Measurements from ENCODE around the gene ACHE.
"Not testable (repeated sequence)": the region's sequence is repeated elsewhere in the genome, so short reads cannot be mapped to it uniquely, and the experiment has no call there.

The ACHE gene

GRCh38 chr7:100861616-100861985, 34.1 kb downstream of the ACHE start:
- no peak for DNase-seq (ENCODE audit: low spot score)

DNA sequence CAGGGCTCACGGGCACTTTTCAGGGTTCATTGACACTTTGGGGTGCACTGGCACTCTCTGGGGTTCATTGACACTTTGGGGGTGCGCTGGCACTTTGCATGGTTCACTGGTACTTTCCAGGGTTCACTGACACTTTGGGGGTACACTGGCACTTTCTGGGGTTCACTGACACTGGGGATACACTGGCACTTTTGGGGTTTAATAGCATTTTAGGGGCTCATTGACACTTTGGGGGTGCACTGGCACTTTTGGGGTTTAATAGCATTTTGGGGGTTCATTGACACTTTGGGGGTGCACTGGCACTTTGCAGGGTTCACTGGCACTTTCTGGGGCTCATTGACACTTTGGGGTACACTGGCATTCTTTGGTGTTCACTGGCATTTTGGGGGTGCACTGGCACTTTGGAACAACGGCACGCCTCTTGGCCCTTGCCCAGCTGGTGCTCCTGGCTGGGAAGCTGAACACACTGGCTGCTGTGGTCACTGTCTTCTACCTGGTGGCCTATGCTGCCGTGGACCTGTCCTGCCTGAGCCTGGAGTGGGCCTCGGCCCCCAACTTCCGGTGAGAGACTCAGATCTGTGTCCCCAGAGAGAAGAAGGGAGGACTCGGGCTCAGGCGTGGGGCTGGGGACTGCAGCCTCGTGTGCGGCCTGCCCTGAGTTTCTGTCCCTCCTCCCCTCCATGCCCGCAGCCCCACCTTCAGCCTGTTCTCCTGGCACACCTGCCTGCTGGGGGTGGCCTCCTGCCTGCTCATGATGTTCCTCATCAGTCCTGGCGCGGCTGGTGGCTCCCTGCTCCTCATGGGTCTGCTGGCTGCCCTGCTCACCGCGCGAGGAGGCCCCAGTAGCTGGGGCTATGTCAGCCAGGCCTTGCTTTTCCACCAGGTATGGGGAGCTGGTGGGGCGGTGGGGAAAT, 34.7 kb downstream of the ACHE start:
- DNase-seq (ENCODE audit: low spot score), result no peak

DNA sequence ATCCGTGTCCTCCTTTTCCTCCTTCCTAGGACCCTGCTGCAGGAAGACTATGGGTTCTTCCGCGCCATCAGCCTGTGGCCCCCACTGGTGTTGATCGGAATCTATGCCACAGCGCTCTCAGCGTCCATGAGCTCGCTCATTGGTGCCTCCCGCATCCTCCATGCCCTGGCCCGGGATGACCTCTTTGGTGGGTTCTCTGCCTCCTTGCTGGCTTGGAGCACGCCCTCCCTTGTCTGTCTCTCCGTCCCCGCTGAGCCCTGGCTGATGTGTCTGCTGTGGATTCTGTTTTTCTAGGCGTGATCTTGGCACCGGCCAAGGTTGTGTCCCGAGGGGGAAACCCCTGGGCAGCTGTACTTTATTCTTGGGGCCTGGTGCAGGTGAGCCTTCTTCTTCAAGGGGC, 35.8 kb downstream of the ACHE start:
- no peak for DNase-seq (ENCODE audit: low spot score)

GRCh38 chr7:100856871-100857282, 38.8 kb downstream of the ACHE start:
- no peak for DNase-seq (ENCODE audit: low spot score)

- DNase-seq (ENCODE audit: low spot score), result no peak
These were observed 40.2 kb downstream of the ACHE start for GRCh38 chr7:100855515-100855914.

DNA sequence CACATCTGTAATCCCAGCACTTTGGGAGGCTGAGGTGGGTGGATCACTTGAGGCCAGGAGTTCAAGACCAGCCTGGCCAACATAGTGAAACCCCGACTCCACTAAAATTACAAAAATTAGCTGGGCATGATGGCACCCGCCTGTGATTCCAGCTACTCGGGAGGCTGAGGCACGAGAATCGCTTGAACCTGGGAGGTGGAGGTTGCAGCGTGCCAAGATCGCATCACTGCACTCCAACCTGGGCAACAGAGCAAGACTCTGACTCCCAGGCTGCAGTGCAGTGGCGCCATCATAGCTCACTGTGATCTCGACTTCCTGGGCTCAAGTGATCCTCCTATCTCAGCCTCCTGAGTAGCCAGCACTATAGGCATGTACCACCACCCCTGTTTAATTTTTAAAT, 40.8 kb downstream of the ACHE start:
- DNase-seq (ENCODE audit: low spot score), result not testable (repeated sequence)

- DNase-seq (ENCODE audit: low spot score), result no peak
These were observed 41.4 kb downstream of the ACHE start for GRCh38 chr7:100854146-100854895.

DNA sequence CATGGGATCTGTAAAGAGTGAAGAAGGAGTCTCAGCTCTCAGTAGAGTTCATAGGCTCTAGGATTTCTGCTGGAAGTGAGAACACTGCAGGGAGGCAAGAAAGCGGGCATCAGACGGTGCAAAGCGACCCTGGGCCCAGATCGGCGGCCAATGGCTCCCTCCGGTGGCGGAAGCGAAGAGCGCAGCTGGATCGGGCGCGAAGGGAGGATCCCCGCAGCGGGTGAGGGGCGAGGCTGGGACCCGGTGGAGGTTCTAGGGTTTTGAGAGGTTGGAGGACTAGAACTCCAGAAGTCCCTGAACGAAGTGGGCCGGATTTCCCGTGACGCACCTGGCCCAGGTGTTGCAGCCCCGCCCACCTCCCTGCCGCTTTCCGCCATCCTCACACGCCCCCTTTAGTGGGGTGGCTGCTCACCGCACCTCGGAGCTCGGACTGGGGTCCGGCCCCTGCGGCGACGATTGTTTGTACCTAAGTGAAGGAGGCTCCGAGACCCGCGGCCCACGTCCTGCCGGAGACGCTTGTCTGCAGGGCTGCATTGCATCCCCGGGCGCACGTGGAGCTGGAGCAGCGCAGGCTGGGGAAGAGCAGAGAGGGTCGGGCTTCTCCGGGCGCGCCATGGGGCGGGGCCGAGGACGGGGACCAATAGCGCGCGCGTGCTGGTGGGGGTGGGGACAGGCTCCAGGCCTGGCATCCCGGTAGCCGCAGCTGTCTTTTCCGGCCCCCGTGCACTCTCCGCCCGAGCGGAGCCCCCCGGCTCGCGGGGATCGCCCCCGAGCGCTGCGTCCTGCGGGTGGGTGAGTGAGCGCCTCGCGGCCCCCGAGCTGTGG, 43.4 kb downstream of the ACHE start, which contains the start of gene SLC12A9:
Gene SLC12A9, plus strand, starts transcription at position 666 of the 825 bp plus-strand sequence. CDS start 1,485 bp downstream, outside the sequence.
- peak; percentile 94 for DNase-seq (ENCODE audit: low spot score)

- DNase-seq (ENCODE audit: low spot score), result no peak
These were observed 48.3 kb downstream of the ACHE start for GRCh38 chr7:100847360-100847759.

- DNase-seq (ENCODE audit: low spot score), result no peak
These were observed 55.1 kb downstream of the ACHE start for GRCh38 chr7:100840470-100841100.
